ENCODE data around the gene RNF148.

Gene RNF148

DNA sequence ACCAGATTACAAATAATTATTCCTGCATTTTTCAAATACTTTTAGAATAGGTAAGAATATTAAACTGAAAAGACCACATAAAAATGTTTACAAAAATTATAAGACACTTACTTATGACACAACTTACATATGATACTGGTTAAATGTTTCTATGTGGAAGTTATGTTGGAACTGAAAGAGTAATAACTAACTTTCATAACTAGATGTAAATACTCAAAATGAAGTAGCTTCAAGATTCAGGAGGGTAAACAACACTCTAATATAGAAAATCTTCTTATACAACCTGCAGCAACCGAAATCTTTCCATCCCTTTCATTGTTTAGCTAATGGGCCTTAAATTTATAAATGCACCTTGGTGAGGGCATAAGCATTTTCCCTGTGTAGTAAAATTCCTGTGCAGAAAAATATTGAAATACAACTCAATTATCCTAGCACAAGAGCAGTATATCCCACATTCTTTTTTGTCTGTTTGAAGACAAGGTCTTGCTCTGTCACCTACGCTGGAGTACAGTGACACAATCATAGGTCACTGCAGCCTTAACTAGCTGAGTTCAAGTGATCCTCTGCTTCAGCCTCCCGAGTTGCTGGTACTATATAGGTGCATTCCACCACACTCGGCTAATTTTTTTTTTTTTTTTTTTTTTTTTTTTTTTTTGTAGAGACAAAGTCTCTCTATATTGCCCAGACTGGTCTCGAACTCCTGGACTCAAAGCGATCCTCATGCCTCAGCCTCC lies 14.8 kb upstream of the RNF148 start:
- Histone ChIP-seq H3K4me3 (replicated peaks; ENCODE audit: insufficient read depth, low read length) (no peak overlapping the region), H3K27ac (replicated peaks) (no peak overlapping the region), H3K27me3 (ENCODE audit: insufficient read depth, poor library complexity, severe bottlenecking) (no peaks in the 10 kb centered on the region)
- DNase-seq (ENCODE audit: low read depth in 1 of 2, low spot score in 1 of 2) = no peak
- TF ChIP-seq SPI1 (IDR thresholded peaks at IDR 0.05; ENCODE audit: borderline replicate concordance, low read depth) = no peak
- TF ChIP-seq POLR2AphosphoS5 (IDR thresholded peaks at IDR 0.05; ENCODE audit: low read depth) = no peak
- TF ChIP-seq REST (IDR thresholded peaks at IDR 0.05; ENCODE audit: insufficient replicate concordance, low read depth) = no peak
- TF ChIP-seq GABPA (IDR thresholded peaks at IDR 0.05; ENCODE audit: low read depth) = no peak
- TF ChIP-seq, protein P1, sequence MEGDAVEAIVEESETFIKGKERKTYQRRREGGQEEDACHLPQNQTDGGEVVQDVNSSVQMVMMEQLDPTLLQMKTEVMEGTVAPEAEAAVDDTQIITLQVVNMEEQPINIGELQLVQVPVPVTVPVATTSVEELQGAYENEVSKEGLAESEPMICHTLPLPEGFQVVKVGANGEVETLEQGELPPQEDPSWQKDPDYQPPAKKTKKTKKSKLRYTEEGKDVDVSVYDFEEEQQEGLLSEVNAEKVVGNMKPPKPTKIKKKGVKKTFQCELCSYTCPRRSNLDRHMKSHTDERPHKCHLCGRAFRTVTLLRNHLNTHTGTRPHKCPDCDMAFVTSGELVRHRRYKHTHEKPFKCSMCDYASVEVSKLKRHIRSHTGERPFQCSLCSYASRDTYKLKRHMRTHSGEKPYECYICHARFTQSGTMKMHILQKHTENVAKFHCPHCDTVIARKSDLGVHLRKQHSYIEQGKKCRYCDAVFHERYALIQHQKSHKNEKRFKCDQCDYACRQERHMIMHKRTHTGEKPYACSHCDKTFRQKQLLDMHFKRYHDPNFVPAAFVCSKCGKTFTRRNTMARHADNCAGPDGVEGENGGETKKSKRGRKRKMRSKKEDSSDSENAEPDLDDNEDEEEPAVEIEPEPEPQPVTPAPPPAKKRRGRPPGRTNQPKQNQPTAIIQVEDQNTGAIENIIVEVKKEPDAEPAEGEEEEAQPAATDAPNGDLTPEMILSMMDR (IDR thresholded peaks at IDR 0.05; ENCODE audit: insufficient read depth, low read length) = no peak

GRCh38 chr7:122715183-122715582 lies 12.5 kb upstream of the RNF148 start:
- TF ChIP-seq POLR2AphosphoS5 (IDR thresholded peaks at IDR 0.05; ENCODE audit: low read depth) (no peak), SPI1 (IDR thresholded peaks at IDR 0.05; ENCODE audit: borderline replicate concordance, low read depth) (no peak), REST (IDR thresholded peaks at IDR 0.05; ENCODE audit: insufficient replicate concordance, low read depth) (no peak), GABPA (IDR thresholded peaks at IDR 0.05; ENCODE audit: low read depth) (no peak)
- TF ChIP-seq, protein P1 (IDR thresholded peaks at IDR 0.05; ENCODE audit: insufficient read depth, low read length) = no peak
- Histone ChIP-seq H3K4me3 (replicated peaks; ENCODE audit: insufficient read depth, low read length) (no peak overlapping the region), H3K27me3 (ENCODE audit: insufficient read depth, poor library complexity, severe bottlenecking) (no peaks in the 10 kb centered on the region), H3K27ac (replicated peaks) (no peak overlapping the region)
- DNase-seq (ENCODE audit: low read depth in 1 of 2, low spot score in 1 of 2) = no peak

DNA sequence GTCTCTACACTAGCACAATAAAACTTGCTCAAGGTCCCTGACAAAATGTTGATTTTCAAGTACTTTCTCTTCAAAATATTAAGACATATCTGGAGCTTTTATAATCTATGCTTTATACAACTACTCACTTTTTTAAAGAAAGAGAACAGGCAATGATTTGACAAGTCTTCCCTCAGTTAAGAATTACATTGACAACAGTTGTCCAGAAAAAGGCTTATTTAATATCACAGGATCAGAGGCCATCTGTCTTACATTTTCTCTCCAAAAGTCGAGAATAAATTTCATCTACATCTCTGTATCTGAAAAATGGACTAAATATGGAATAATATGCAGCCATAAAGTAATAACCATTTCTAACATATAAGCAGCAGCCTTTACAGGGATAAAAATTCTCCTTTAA lies 8.2 kb upstream of the RNF148 start:
- DNase-seq (ENCODE audit: low read depth in 1 of 2, low spot score in 1 of 2) = no peak
- H3K27me3 ChIP-seq (ENCODE audit: insufficient read depth, poor library complexity, severe bottlenecking) = no peaks in the 10 kb centered on the region
- H3K4me3 ChIP-seq (replicated peaks; ENCODE audit: insufficient read depth, low read length) = no peak overlapping the region
- no peak for TF ChIP-seq SPI1 (IDR thresholded peaks at IDR 0.05; ENCODE audit: borderline replicate concordance, low read depth)
- no peak for TF ChIP-seq REST (IDR thresholded peaks at IDR 0.05; ENCODE audit: insufficient replicate concordance, low read depth)
- TF ChIP-seq GABPA (IDR thresholded peaks at IDR 0.05; ENCODE audit: low read depth) = no peak
- TF ChIP-seq, protein P1 (IDR thresholded peaks at IDR 0.05; ENCODE audit: insufficient read depth, low read length) = no peak
- no peak for TF ChIP-seq POLR2AphosphoS5 (IDR thresholded peaks at IDR 0.05; ENCODE audit: low read depth)
- H3K27ac ChIP-seq (replicated peaks) = no peak overlapping the region

Measured in HL-60 (cell line).